ENCODE data around the gene FNBP1L. TPM values are rescaled to one million over a fixed set of nuclear protein-coding genes. Genes with fewer than 3 reads are reported as not detected.

Gene FNBP1L
- total and polyA plus RNA-seq, 2 experiments from 2014 or later: 56.3 to 132 TPM

- TF ChIP-seq EZH2 (IDR thresholded peaks at IDR 0.05; ENCODE audit: low read depth, unreplicated experiment): no peak
- TF ChIP-seq NANOG (IDR thresholded peaks at IDR 0.05; ENCODE audit: borderline replicate concordance): no peak
- TF ChIP-seq REST (IDR thresholded peaks at IDR 0.05; ENCODE audit: unreplicated experiment): no peak
- no peak for TF ChIP-seq ETS1 (IDR thresholded peaks at IDR 0.05)
- TF ChIP-seq CREB1 (CRISPR knock-in tag; IDR thresholded peaks at IDR 0.05; ENCODE audit: low read depth): no peak
These were observed 11.4 kb upstream of the FNBP1L start (continued) for GRCh38 chr1:93436496-93436895.

- H3K4me1 Mint-ChIP-seq: peaks cover 3% of the 10 kb centered on the region; the same call in 1 of the 3 replicates
These were observed 9.8 kb upstream of the FNBP1L start for GRCh38 chr1:93437976-93438605.

More at GRCh38 chr1:93437976-93438605, 9.8 kb upstream of the FNBP1L start:
- Histone ChIP-seq H3K79me2 (replicated peaks; ENCODE audit: insufficient read depth) (no peaks in the 10 kb centered on the region), H3K27me3 (ENCODE audit: insufficient read depth) (no peaks in the 10 kb centered on the region), H3K9me2 (ENCODE audit: insufficient read depth) (no peaks in the 10 kb centered on the region), H3F3A (replicated peaks; ENCODE audit: low read depth) (no peaks in the 10 kb centered on the region), H3K36me3 (ENCODE audit: insufficient read depth) (0 out of 2 replicates have a peak, but pooled peaks cover 3% of the 10 kb centered on the region), H3K4me2 (no peak overlapping the region), H2AFZ (no peak overlapping the region), H3K27ac (ENCODE audit: low read depth) (no peak overlapping the region), H4K20me1 (replicated peaks; ENCODE audit: insufficient read depth) (no peaks in the 10 kb centered on the region), H3K4me3 (no peak overlapping the region), H3K4me1 (ENCODE audit: insufficient read depth) (no peaks in the 10 kb centered on the region)
- TF ChIP-seq CTCF (conservative IDR thresholded peaks at IDR 0.05; ENCODE audit: low read depth in 2 of 2) (peak; percentile 66 to 91), NANOG (IDR thresholded peaks at IDR 0.05; ENCODE audit: borderline replicate concordance) (no peak)
- ATAC-seq (peak; percentile 34; the same call in 2 of the 3 replicates), DNase-seq (ENCODE audit: low spot score) (peak; percentile 64)
- no peak overlapping the region for H3K4me3 Mint-ChIP-seq
- no peak overlapping the region for H3K27ac Mint-ChIP-seq
- H3K36me3 Mint-ChIP-seq (ENCODE audit: low read depth): peaks cover 7% of the 10 kb centered on the region
- H3K27me3 Mint-ChIP-seq (ENCODE audit: insufficient read depth, low read depth, poor library complexity): no peaks in the 10 kb centered on the region
- peaks cover 19% of the 10 kb centered on the region for H3K9me3 Mint-ChIP-seq
